ENCODE measurements around the gene ITGB3.

- TF ChIP-seq CTCF (IDR thresholded peaks at IDR 0.05) = no peak
- TF ChIP-seq POLR2A (IDR thresholded peaks at IDR 0.05) = no peak
These were observed 31.4 kb downstream of the ITGB3 start for GRCh38 chr17:47285003-47285402.

All from ovary (tissue), 3 donors.